GM12874 (cell line): ENCODE results near the gene DCANP1.

ENCODE experiments used
- CTCF ChIP-seq: IDR thresholded peaks from 2 replicates; pipeline ENCODE4 v1.5.1; 2011; ENCODE audit warnings: low read depth, mild to moderate bottlenecking, control low read depth, low read length, moderate library complexity; ENCODE audit not compliant: insufficient read depth

Gene DCANP1

GRCh38 chr5:135436951-135437418 lies 10.2 kb downstream of the DCANP1 start:
- no peak for TF ChIP-seq CTCF

- no peak for TF ChIP-seq CTCF
Measured at GRCh38 chr5:135435467-135436330, 11.4 kb downstream of the DCANP1 start.

GRCh38 chr5:135434591-135435466 lies 12.3 kb downstream of the DCANP1 start:
- no peak for TF ChIP-seq CTCF

- no peak for TF ChIP-seq CTCF
Measured at GRCh38 chr5:135433681-135434426, 13.3 kb downstream of the DCANP1 start.

GRCh38 chr5:135432113-135432512 lies 15.0 kb downstream of the DCANP1 start:
- no peak for TF ChIP-seq CTCF

- TF ChIP-seq CTCF, result no peak
Measured at GRCh38 chr5:135430135-135430437, 17.1 kb downstream of the DCANP1 start.
